DMS53 treated with DMSO at 0.1 percent for 48 hours (cell line): Measurements from ENCODE around the gene CORIN.
"Not testable (repeated sequence)": the region's sequence is repeated elsewhere in the genome, so short reads cannot be mapped to it uniquely, and the experiment has no call there.

Source experiments
- DNase-seq: peaks from one replicate; lab custom pipeline; 2025; ENCODE audit not compliant: unreplicated experiment; lab: John Stamatoyannopoulos, UW

The CORIN gene

GRCh38 chr4:47577779-47578553 lies 259.9 kb downstream of the CORIN start:
- no peak for DNase-seq

DNA sequence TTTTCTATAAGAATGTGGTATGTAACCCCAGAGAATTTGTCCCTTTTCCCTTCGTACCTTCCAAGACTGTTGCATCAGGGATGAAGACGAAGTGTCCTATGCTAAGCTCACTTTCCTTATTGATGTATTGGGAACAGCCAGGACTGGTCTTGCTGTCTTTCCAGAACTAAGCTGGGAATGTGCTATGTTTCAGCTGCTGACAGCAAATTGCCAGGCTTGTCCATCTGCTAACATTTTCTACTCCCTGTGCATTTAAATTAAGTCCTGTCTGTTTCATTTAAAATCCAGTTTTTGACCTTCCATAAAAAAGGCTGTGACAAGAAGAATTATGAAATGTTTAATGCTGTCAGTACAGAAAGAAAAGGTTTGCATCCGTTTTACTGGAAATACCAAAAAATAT lies 264.9 kb downstream of the CORIN start:
- no peak for DNase-seq

DNA sequence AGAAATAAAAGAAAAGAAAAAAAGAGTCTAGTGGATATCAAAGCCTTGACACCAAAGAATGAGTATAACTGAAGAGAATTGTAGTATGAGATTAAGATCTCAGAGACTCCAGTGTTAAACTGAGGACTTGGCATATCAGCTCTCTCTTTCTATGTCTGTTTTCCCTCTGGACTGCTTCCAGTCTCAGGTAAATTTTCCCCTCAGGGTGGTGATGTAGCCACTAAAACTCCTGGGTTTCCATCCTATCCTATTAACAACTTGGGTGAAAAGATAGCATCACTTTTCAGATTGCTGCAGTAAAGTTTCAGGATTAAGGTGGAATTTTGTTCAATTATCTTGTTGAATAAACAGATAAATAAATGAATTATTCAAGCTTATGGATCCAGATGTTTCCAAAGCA lies 267.1 kb downstream of the CORIN start:
- DNase-seq: no peak

GRCh38 chr4:47567511-47567910 lies 270.4 kb downstream of the CORIN start:
- no peak for DNase-seq

- no peak for DNase-seq
These were observed 270.9 kb downstream of the CORIN start for GRCh38 chr4:47566969-47567368.

GRCh38 chr4:47566566-47566965 lies 271.3 kb downstream of the CORIN start:
- no peak for DNase-seq

DNA sequence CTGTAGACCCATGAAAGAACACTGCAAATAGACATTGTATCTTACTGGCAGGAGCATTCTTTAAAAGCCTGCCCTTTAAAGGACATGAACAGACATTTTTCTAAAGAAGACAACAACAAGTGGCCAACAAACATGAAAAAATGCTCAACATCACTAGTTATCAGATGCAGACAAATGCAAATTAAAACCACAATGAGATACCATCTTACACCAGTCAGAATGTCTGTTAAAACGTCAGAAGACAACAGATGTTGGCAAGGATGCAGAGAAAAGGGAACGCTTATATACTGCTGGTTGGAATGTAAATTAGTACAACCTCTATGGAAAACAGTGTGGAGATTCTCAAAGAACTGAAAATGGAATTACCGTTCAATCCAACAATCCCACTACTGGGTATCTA lies 275.6 kb downstream of the CORIN start:
- no peak for DNase-seq

- DNase-seq: peak; percentile 77
These were observed 276.5 kb downstream of the CORIN start for GRCh38 chr4:47561331-47561730.

DNA sequence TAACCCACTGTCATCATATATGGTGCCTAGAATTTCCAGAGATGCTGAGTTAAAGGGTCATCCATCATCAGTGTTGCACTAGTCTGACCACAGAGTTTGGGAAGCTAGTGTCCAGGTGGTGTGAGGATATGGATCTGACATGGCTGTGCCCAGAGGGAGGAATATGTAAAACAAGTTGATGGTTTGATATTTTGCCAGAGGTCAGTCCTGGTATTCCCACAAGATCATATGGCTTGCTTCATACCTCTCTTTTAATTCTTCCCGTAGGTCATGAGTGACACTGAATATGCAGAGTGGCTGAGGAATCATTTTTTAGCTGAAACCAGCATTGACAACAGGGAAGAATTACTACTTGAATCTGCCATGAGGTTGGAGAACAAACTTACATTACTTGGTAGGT lies 277.2 kb downstream of the CORIN start:
- no peak for DNase-seq

DNA sequence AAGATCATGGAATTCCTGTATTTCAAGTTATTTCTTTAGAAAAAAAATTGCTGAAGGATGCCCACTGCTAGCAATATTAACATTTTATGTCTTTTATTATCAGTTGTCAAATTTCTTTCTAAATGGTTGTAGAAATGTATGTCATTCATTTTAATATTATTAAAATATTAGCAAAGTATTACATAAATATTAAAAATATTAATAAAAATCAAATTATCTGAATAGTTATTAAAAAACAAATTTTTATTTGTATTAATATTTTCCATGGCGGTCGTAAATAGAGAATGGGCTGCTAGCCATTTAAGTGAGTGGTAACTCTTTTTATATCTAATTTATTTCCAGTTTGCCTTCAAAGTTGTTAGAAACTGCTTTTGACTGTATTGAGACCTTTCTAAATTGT lies 280.6 kb downstream of the CORIN start:
- DNase-seq: no peak

GRCh38 chr4:47555920-47556319 lies 281.9 kb downstream of the CORIN start:
- DNase-seq: not testable (repeated sequence)

DNA sequence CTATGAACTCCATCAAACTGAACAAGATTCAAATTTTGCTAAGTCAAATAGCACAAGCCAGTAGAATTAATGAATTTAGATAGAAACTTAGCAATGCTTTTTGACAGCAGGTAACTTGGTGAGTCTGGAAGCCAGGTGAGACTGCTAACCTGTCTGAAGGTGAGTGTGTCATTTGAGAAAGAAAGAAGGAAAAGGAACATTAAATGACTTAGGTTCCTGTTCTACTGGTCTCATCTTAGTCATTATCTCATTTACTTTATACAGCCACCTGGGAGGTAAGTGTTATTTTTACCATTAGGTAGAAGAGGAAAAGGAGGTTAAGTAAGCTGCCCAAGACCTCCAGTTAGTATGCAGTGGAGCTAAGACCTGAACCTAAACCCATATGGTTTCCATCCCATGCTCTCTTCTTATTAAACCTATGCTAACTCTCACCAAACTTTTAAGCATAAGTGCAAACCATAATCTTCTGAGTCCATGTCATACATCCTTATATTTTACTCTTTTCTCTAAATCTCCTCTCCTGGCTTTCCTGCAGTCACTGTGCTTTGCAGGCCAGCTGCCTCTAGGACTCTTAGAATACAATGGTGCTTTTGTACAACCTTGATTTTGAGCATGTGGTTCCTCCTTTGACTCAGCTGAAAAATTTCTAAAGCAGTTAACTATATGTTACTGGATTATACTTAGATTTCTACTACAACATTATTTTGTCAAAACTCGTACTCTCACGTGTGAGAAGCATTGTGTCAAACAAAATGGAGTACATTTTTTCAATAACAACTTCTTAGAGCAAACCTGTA lies 284.3 kb downstream of the CORIN start:
- DNase-seq: no peak

DNA sequence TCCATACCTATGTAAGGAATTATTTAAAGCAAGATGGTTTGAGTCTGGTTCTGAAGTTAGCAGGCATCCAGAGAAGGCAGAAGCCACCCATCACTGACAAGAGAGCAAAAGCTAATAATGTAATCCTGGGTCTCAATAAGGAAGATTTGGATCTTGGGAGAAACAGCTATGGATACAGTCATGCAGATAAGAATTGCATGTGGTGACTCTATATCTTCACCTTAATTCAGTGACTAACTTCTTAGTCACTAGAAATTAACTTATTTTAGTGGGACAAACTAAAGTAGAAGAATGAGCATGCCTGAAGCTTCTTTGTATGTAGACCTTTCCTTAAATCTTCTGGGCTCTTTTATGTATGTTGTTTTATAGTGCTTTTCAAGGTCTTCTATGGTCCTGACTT lies 286.2 kb downstream of the CORIN start:
- no peak for DNase-seq

- DNase-seq: no peak
These were observed 286.8 kb downstream of the CORIN start for GRCh38 chr4:47550899-47551548.

DNA sequence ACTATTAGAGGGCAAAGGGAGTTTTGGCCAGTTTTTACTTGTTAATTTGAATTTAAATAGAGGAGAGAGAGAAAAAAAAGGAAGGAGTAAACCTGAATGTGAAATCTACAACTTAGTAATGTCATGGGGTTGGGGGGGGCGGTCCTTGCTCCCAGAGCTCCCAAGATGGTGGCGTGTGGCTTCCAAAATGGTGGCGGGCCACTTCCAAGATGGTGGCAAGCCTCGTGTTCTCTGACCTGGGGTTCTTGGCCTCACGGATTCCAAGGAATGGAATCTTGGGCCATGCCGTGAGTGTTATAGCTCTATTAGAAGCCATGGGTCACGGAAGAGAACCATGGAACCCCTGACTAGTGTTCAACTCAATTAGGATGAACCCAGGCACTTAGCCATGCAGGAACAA lies 287.5 kb downstream of the CORIN start:
- DNase-seq: not testable (repeated sequence)
